WI38 (cell line): Measurements from ENCODE around the gene VPS37B.

Experiments used
- H3K4me3 ChIP-seq: 2 replicates; pipeline ENCODE4 v1.5.1; 2011; ENCODE audit warnings: low read depth, mild to moderate bottlenecking, control low read depth, low read length
- TF ChIP-seq, protein P1 (sequence below): IDR thresholded peaks from 2 replicates; pipeline ENCODE4 v1.5.1; 2012; ENCODE audit warnings: low read depth, mild to moderate bottlenecking, control low read depth, low read length

The VPS37B gene

DNA sequence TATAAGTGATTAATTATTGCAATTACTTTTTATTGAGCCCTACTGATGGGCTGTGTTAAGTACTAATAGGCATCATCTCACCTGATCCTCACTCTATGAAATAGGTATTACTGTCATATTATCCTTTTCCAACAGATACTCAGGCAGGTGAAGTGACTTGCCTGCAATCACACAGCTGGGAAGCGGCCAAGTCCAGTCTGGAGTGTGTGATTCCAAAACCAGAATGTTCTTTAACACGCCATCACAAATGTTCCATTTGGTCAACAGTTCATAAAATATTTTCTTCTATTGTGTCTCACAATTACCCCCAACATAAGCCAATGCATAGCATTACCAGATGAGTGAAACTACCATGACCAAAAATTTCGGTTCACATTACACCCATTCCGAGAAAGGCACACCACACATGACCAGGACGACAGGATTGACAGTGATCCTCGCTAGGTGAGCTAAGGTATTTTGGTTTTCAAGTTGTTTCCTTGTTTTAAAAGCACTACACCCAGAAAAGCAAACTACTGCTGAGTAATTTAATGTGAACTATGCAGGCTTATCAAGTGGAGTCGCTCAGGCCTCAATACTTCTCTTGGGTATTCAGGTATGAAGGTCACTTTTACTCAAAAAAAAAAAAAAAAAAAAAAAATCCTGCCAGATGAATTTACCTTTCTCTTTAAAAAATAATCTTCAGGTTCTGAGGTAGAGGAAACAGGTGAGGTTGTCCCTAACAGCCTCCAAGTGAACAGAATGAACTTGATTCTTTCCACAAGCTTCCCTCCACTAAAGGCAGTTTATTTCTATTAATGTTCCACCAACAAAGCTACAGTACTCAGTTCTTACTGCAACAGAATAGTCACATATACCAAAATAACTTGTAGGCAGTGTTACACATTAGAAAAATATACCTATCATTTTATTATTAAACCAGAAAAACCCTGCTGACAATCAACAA, 2.4 kb downstream of the VPS37B start:
- TF ChIP-seq, protein P1, sequence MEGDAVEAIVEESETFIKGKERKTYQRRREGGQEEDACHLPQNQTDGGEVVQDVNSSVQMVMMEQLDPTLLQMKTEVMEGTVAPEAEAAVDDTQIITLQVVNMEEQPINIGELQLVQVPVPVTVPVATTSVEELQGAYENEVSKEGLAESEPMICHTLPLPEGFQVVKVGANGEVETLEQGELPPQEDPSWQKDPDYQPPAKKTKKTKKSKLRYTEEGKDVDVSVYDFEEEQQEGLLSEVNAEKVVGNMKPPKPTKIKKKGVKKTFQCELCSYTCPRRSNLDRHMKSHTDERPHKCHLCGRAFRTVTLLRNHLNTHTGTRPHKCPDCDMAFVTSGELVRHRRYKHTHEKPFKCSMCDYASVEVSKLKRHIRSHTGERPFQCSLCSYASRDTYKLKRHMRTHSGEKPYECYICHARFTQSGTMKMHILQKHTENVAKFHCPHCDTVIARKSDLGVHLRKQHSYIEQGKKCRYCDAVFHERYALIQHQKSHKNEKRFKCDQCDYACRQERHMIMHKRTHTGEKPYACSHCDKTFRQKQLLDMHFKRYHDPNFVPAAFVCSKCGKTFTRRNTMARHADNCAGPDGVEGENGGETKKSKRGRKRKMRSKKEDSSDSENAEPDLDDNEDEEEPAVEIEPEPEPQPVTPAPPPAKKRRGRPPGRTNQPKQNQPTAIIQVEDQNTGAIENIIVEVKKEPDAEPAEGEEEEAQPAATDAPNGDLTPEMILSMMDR = no peak
- peak overlapping the region; percentile 99 for H3K4me3 ChIP-seq

DNA sequence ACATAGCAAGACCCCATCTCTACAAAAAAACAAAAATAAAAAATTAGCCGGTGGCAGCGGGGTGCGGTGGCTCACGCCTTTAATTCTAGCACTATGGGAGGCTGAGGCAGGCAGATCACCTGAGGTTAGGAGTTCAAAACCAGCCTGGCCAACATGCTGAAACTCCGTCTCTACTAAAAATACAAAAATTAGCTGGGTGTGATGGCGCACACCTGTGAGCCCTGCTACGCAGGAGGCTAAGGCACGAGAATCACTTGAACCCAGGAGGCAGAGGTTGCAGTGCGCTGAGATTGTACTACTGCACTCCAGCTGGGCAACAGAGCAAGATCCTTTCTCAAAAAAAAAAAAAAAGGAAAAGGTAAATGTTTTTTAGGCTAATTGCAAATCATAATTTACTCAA, 3.2 kb downstream of the VPS37B start:
- H3K4me3 ChIP-seq = peak overlapping the region; percentile 51; the same call in 1 of the 2 replicates

DNA sequence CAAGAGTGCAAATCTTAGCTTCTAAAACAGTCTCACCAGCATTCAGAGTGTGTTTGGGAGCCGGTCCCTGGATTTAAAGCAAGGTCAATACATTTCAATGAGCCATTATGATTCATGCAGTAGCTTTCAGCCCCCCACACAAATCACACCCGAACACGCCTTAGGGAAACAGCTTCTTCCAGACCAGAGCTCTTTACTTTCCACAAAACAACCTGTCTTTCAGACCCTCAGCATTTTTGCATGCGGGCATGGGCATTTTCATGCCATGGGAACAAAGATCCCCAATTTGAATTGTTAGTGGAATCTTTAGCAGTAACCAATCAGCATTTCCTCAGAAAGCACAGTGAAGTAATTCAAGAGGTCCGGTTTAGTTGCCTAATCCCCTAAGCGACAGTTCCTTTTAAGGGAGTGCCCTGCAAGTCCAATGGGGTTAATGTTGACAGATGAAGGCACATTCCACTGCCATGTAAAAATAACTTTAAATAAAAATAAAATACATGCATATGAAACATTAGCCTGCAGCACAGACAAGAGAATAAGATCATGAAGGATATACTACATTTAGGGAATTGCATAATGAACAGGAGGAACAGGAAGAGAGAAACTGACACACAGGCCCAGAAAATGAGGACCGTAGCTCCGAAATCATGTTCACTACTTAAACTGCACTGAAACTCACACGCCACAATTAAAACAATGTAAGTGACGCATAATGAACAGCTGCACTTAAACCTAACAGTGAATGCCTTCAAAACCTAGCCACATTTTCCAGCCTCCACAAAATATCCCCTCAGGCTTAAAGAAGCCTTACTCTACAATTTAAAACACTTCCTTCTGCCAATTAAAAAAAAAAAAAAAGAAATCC, 4.0 kb downstream of the VPS37B start:
- TF ChIP-seq, protein P1 = no peak
- peak overlapping the region; percentile 51 for H3K4me3 ChIP-seq

DNA sequence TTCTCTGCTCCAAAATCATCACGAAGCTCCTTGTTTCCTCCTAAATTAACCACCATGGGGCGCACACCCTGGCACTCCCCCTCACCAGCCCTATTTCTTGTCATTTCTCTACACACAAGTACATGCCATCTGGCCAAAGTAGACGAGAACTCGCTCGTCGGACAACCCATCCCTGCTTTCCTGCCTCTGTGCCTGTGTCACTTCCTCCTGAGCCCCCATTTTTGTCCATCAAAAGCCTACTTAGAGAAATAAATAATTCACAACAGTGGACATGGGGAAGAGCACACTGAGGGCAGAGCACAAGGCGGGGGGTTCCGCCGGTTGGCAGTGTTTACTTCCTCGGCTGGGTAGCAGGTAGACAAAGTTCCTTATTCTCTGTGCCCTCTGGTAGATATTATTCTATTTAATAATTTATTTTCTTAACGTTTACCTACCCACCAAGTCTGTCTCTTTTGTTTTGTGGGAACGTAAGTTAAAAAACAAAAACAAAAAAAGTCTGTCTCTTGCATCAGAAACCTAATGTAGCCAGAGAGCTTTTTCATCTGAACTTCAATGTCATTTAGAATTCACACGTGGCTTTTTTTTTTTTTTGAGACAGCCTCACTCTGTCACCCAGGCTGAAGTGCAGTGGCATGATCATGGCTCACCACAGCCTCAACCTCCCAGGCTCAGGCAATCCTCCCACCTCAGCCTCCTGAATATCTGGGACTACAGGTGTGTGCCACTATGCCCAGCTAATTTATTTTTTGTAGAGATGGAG, 6.0 kb downstream of the VPS37B start:
- TF ChIP-seq, protein P1 = no peak
- H3K4me3 ChIP-seq = no peak overlapping the region

DNA sequence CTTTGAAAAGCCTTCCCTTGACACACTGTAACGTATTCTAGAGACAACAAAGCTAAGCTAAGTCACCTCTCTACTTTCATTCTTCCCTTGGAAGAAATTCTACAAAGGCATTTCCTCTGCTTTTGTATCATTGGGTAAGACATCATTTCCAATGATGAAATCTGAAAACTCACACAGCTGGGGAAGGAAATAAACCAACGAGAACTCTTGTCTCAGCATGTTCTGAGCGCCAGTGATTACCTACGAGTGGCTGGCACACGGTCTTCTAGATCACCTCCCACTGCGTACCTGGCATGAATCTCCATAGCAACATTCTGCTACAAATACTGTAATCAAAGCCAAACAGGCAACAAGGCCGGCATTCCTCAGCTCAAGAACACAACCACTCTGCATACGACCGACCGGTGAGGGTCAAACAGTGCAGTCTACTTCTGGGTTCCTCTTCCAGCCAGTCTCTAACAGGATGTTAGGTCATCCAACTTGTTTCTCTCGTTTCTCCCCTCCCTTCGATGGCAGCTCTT, 7.6 kb downstream of the VPS37B start:
- no peak overlapping the region for H3K4me3 ChIP-seq
- TF ChIP-seq, protein P1 = no peak

DNA sequence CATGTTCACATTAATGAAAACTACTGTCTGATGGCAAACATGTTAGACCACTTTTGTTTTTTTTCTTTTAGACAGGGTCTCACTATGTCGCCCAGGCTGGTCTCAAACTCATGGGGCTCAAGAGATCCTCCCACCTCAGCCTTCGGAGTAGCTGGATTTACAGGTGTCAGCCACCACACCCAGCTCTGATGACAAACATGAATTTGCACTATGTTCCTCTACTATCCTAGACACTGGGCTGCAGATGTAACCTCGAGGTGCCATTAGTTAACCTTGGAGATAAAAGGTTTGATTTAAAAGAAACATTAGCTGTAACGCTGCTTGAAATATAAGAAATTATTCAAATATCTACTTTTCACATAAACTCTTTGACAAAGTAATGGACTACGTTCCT, 8.1 kb downstream of the VPS37B start:
- no peak overlapping the region for H3K4me3 ChIP-seq
- TF ChIP-seq, protein P1 = no peak
